Activated T-cell treated with anti-CD3 and anti-CD28 coated beads, Interleukin-2, amount 50 U/mL, for 48 hours (primary cell): ENCODE results near the gene CCDC146.

Experiments
- DNase-seq, 2 experiments: peaks; one replicate each; pipeline ENCODE4 v3.0.0-alpha.2; 2020

Gene CCDC146

GRCh38 chr7:77293046-77293445 is 170.6 kb downstream of the CCDC146 start:
- DNase-seq, result no peak

GRCh38 chr7:77295549-77295948 is 173.1 kb downstream of the CCDC146 start:
- no peak for DNase-seq

GRCh38 chr7:77306231-77307067 is 184.0 kb downstream of the CCDC146 start:
- DNase-seq, result no peak

- DNase-seq, result no peak
Observed at GRCh38 chr7:77308792-77309191, 186.4 kb downstream of the CCDC146 start.

- DNase-seq, result no peak
Observed at GRCh38 chr7:77309714-77310220, 187.4 kb downstream of the CCDC146 start.

- DNase-seq, result no peak
Observed at GRCh38 chr7:77310982-77311381, 188.6 kb downstream of the CCDC146 start.

GRCh38 chr7:77313085-77313484 is 190.7 kb downstream of the CCDC146 start:
- no peak for DNase-seq

- DNase-seq, result no peak
Observed at GRCh38 chr7:77313876-77314480, 191.6 kb downstream of the CCDC146 start.

GRCh38 chr7:77315182-77315591 is 192.8 kb downstream of the CCDC146 start:
- no peak for DNase-seq

- DNase-seq, result no peak
Observed at GRCh38 chr7:77316219-77316978, 194.0 kb downstream of the CCDC146 start.

GRCh38 chr7:77318019-77318418 is 195.6 kb downstream of the CCDC146 start:
- DNase-seq, result no peak

GRCh38 chr7:77320137-77320536 is 197.7 kb downstream of the CCDC146 start:
- no peak for DNase-seq

GRCh38 chr7:77320714-77321113 is 198.3 kb downstream of the CCDC146 start:
- DNase-seq, result no peak

GRCh38 chr7:77321300-77321699 is 198.9 kb downstream of the CCDC146 start:
- no peak for DNase-seq

- DNase-seq, result no peak
Observed at GRCh38 chr7:77326131-77326530, 203.7 kb downstream of the CCDC146 start.

- no peak for DNase-seq
Observed at GRCh38 chr7:77327067-77327931, 204.9 kb downstream of the CCDC146 start.

- DNase-seq, result peak; percentile 35 to 38
Observed at GRCh38 chr7:77327932-77328628, 205.7 kb downstream of the CCDC146 start.

GRCh38 chr7:77328669-77329068 is 206.3 kb downstream of the CCDC146 start:
- DNase-seq, result no peak

- peak; percentile 34 to 35 for DNase-seq
Observed at GRCh38 chr7:77329466-77330168, 207.2 kb downstream of the CCDC146 start.

GRCh38 chr7:77330169-77330882 is 207.9 kb downstream of the CCDC146 start:
- DNase-seq, result peak; percentile 34 to 47
